ENCODE data around the gene C1orf116. TPM values are rescaled to one million over a fixed set of nuclear protein-coding genes. Genes with fewer than 3 reads are reported as not detected.

Gene C1orf116
- total and polyA plus RNA-seq, 9 donors: under 0.01 to 2.9 (median 0.13) TPM

DNA sequence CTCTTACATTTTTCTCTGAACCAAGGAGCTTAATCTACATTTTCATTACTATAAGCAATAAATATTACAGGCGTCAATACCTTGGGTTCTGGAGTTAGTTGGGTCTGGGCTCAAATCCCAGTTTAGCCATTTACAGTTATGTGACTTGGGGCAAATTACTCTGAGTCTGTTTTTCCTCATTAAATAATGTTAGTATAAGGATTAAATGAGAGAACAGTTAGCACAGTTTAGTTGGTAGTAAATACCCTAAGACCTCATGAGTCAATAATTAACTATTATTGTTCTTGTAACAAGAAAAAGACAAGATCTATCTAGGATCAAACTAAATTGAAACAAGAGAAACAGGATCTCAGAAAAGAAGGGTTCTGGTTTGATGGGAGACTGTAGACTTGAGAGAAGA lies 4.6 kb downstream of the C1orf116 start:
- H3K36me3 ChIP-seq (ENCODE audit: control insufficient read depth, insufficient read depth, low read length): no peaks in the 10 kb centered on the region
- H3K27me3 ChIP-seq (ENCODE audit: control insufficient read depth, insufficient read depth, low read length): peaks cover 15% of the 10 kb centered on the region
- no CpG with 5 or more reads among the region's 1 CpG for WGBS (ENCODE audit: insufficient coverage)
- peaks cover 14% of the 10 kb centered on the region for H3K4me1 ChIP-seq (ENCODE audit: control insufficient read depth, insufficient read depth, low read length)
- no peak overlapping the region for H3K4me3 ChIP-seq (ENCODE audit: low read length)
- no peaks in the 10 kb centered on the region for H3K9me3 ChIP-seq (replicated peaks; ENCODE audit: control insufficient read depth, low read depth, low read length)
- no peak overlapping the region for H3K27ac ChIP-seq (ENCODE audit: low read length)
- DNase-seq: no peak

DNA sequence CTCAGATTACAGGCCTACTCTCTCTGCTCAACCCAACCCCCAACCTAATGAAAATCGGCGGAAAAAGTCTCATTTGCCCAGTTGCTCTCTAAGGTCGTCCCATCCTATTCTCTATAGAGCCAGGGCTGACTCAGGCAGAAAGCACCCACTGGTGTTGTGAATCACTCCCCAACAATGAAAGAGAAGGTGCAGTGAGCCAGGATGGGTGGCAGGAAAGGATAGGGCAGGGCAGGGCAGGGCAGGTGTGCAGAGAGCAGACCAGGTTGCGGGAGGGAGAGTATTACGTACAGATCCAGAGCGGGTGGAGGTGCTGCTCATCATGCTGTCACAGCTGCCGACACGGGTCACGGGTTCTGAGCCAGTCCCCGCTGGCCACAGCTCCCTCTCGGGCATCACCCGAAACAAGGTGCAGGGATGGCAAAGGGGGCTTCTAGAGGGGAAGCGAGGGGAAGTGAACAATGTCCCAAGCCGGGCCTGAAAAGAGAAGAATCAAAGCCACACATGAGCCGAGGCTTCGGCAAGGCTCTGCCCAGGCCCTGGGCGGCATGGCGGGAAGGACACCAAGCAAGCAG lies 5.3 kb downstream of the C1orf116 start:
- 95% methylated on average over 15 of the region's 18 CpGs for WGBS (ENCODE audit: insufficient coverage)
- H3K27ac ChIP-seq (ENCODE audit: low read length): no peak overlapping the region
- H3K9me3 ChIP-seq (replicated peaks; ENCODE audit: control insufficient read depth, low read depth, low read length): no peaks in the 10 kb centered on the region
- H3K27me3 ChIP-seq (ENCODE audit: control insufficient read depth, insufficient read depth, low read length): peaks cover 11% of the 10 kb centered on the region
- no peak for DNase-seq
- H3K36me3 ChIP-seq (ENCODE audit: control insufficient read depth, insufficient read depth, low read length): no peaks in the 10 kb centered on the region
- H3K4me3 ChIP-seq (ENCODE audit: low read length): no peak overlapping the region
- H3K4me1 ChIP-seq (ENCODE audit: control insufficient read depth, insufficient read depth, low read length): peaks cover 12% of the 10 kb centered on the region

DNA sequence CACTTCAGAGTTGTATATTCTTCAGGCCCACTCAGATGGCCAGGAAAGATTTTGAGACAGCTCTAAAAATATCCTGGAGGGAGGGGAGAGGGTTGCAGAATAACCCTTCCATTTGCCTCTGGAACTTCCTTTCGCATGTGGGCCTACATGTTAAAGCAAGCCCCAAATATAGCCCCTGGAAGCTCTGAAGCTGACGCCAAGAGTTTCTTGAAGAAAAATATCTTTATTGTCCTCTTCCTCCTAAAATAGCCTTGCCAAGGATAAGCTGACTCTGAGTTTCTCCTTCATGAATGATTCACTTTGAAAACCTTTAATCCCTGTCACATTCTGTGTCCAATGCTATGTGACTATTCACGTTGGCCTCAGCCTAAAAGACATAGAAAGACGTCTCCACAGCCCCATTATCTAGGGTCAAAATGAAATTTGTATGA lies 6.4 kb downstream of the C1orf116 start:
- H3K27me3 ChIP-seq (ENCODE audit: control insufficient read depth, insufficient read depth, low read length): peaks cover 5% of the 10 kb centered on the region
- DNase-seq: peak; percentile 82
- no peak overlapping the region for H3K4me3 ChIP-seq (ENCODE audit: low read length)
- WGBS (ENCODE audit: insufficient coverage): 40% methylated on average over 1 of the region's 4 CpGs
- H3K36me3 ChIP-seq (ENCODE audit: control insufficient read depth, insufficient read depth, low read length): no peaks in the 10 kb centered on the region
- peaks cover 12% of the 10 kb centered on the region for H3K4me1 ChIP-seq (ENCODE audit: control insufficient read depth, insufficient read depth, low read length)
- H3K27ac ChIP-seq (ENCODE audit: low read length): peak overlapping the region; percentile 62
- H3K9me3 ChIP-seq (replicated peaks; ENCODE audit: control insufficient read depth, low read depth, low read length): no peaks in the 10 kb centered on the region

DNA sequence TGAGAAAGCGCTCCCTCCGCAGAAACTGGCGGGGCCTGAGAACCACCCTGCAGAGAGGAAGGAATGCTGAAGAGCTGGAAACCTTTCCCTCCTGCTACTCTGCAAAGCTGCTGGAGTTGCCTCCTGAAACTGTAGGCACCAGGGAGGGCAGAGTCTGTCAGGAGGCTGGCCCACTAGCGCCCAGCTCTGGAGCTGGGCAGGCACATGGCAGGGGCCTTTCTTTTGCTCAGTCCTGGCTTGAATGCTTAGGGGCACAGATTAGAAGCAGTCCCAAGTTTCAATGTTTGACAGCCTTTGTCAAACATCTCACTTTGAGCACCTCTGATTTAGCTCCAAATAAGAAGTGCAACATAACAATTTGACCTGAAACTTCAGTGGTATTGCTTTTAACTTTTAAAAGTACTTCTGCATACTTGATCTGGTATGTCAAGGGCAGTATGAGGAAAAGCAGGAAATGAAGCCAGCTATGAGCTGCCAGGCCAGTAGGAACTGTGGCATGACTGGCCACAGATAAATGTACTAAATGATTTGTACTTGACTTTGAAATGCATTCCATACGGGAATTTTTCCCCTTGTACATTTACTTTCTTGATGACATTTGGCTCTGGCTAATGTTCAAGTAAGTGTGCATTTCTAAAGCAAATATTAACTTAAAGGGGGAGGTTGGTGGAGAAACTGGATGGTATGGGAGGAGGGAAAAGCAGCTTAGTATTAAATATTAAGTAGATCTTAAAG lies 7.2 kb downstream of the C1orf116 start:
- Histone ChIP-seq H3K9me3 (replicated peaks; ENCODE audit: control insufficient read depth, low read depth, low read length) (no peaks in the 10 kb centered on the region), H3K4me1 (ENCODE audit: control insufficient read depth, insufficient read depth, low read length) (peaks cover 12% of the 10 kb centered on the region), H3K27ac (ENCODE audit: low read length) (peak overlapping the region; percentile 62), H3K36me3 (ENCODE audit: control insufficient read depth, insufficient read depth, low read length) (no peaks in the 10 kb centered on the region), H3K27me3 (ENCODE audit: control insufficient read depth, insufficient read depth, low read length) (peaks cover 4% of the 10 kb centered on the region), H3K4me3 (ENCODE audit: low read length) (no peak overlapping the region)
- peak; percentile 45 for DNase-seq
- WGBS (ENCODE audit: insufficient coverage): 43% methylated on average over 1 of the region's 5 CpGs

DNA sequence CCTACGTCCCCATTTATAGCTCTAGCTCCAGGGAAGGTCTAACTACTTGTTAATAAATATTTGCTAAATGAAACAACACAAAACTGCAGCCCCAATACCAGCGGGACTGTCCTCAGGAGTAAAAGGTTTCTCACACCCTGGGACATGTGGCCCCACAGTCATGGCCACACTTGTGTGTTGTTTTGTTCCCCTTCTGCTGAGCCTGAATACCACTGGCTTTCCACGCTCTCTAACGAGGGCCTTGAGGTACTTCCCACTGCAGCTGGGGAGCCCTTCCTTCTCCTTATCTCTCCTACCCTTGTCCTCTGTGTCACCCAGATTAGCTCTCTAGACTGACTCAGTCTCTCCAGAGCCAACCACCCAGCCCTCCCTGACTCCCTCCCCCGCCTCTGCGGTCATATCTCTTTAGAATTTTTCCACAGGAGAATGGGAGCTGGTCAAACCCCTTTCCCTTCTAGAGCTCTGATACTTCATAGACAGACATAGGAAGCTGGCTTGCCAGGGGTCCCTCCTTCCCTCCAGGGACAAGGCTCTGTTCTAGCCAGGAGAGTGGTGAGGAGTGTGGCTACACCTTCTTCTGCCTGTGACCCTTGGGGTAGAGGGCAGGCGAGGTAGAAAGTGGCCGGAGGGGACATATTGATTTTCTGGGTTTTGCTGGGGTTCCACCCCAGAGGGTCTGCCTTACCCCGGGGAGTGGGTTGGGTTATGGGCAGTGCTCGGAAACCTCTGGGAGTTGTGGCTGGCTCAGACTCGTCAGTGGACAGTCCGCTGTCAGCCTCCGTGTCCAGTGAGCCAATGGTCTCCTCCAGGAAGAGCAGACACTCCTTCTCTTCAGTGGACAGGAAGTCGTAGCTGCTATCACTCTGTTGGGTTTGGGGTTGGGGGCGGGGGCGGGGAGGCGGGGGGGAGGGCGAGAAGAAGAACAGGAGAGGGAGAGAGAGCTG lies 8.1 kb downstream of the C1orf116 start:
- whole genome bisulfite sequencing (ENCODE audit: insufficient coverage): 81% methylated on average over 9 of the region's 18 CpGs
- H3K4me1 ChIP-seq (ENCODE audit: control insufficient read depth, insufficient read depth, low read length): peaks cover 12% of the 10 kb centered on the region
- no peaks in the 10 kb centered on the region for H3K9me3 ChIP-seq (replicated peaks; ENCODE audit: control insufficient read depth, low read depth, low read length)
- H3K36me3 ChIP-seq (ENCODE audit: control insufficient read depth, insufficient read depth, low read length): no peaks in the 10 kb centered on the region
- H3K27me3 ChIP-seq (ENCODE audit: control insufficient read depth, insufficient read depth, low read length): peaks cover 4% of the 10 kb centered on the region
- peak; percentile 49 for DNase-seq
- H3K4me3 ChIP-seq (ENCODE audit: low read length): no peak overlapping the region
- H3K27ac ChIP-seq (ENCODE audit: low read length): peak overlapping the region; percentile 65

DNA sequence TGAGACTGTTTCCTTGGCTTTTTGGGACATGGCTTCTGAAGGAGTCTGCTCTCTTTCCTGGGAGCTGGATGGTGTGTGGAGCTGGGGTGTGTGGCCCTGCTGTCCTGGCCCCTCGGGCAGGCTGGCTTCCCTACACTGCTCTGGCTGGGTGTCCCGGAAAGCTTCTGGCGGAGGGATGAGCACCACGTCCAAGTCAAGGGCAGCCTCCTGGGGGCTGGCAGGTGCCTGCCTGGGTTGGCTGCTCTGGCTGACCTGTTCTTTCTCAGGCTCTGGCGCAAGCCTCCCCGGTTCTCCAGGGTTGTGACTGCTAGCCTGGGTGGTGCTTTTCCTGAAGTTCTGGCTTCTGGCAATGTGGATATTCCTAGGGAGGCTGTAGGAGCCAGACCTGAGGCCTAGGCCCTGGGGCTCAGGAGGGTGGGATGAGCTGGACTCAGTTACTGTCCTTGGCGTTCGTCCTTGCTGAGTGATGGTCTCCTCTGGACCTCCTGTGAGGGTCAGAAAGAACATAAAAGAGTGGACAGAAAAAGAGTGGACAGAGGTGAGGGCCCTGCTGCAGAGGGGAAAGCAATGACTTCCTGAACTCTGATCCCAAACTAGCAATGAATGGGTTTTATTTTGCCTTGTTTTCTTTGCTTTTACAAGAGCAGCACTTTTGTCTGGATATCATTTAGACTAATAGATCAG lies 9.4 kb downstream of the C1orf116 start:
- H3K4me3 ChIP-seq (ENCODE audit: low read length): no peak overlapping the region
- H3K27ac ChIP-seq (ENCODE audit: low read length): no peak overlapping the region
- DNase-seq: no peak
- peaks cover 12% of the 10 kb centered on the region for H3K4me1 ChIP-seq (ENCODE audit: control insufficient read depth, insufficient read depth, low read length)
- no peaks in the 10 kb centered on the region for H3K9me3 ChIP-seq (replicated peaks; ENCODE audit: control insufficient read depth, low read depth, low read length)
- H3K36me3 ChIP-seq (ENCODE audit: control insufficient read depth, insufficient read depth, low read length): no peaks in the 10 kb centered on the region
- H3K27me3 ChIP-seq (ENCODE audit: control insufficient read depth, insufficient read depth, low read length): peaks cover 2% of the 10 kb centered on the region
- WGBS (ENCODE audit: insufficient coverage): 78% methylated on average over 8 of the region's 8 CpGs

GRCh38 chr1:207021876-207022596 lies 10.5 kb downstream of the C1orf116 start:
- Histone ChIP-seq H3K4me1 (ENCODE audit: control insufficient read depth, insufficient read depth, low read length) (peaks cover 12% of the 10 kb centered on the region), H3K9me3 (replicated peaks; ENCODE audit: control insufficient read depth, low read depth, low read length) (no peaks in the 10 kb centered on the region), H3K27ac (ENCODE audit: low read length) (no peak overlapping the region), H3K27me3 (ENCODE audit: control insufficient read depth, insufficient read depth, low read length) (peaks cover 2% of the 10 kb centered on the region), H3K36me3 (ENCODE audit: control insufficient read depth, insufficient read depth, low read length) (no peaks in the 10 kb centered on the region), H3K4me3 (ENCODE audit: low read length) (no peak overlapping the region)
- WGBS (ENCODE audit: insufficient coverage): 82% methylated on average over 15 of the region's 15 CpGs
- DNase-seq: no peak

DNA sequence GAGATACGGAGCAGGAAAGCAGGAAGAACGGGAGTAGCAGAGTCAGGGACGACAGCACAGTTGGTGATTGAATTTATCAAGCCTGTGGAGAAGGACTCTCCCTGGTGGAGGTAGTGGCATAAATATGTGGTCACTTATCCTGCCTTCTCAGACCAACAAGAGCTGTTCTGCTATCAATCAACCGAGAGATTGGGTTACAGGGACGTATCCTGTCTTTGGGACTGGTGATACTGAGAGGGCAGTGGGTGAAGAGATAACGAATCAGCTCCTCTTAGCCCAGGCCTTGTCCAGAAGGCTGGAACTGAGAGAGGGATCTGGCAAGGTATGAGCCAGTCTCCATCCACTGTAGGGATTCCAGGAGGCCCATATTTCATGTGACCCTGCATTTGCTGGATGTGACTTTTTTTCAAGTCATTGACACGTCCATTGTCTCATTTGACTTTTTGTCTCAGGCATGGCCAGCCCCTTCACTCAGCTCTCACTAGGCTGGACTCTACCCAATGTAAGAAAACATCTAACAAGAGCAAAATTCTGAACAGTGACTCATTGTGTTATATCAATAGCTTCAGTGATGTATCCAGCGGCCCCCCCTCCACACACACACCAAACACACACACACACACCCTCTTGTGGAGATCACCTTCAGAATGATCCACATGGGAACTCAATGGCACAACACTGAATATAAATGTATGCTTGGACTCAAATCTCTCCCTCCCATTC lies 11.3 kb downstream of the C1orf116 start:
- H3K9me3 ChIP-seq (replicated peaks; ENCODE audit: control insufficient read depth, low read depth, low read length): no peaks in the 10 kb centered on the region
- no peak for DNase-seq
- no peak overlapping the region for H3K27ac ChIP-seq (ENCODE audit: low read length)
- H3K4me1 ChIP-seq (ENCODE audit: control insufficient read depth, insufficient read depth, low read length): peaks cover 12% of the 10 kb centered on the region
- peaks cover 2% of the 10 kb centered on the region for H3K27me3 ChIP-seq (ENCODE audit: control insufficient read depth, insufficient read depth, low read length)
- H3K4me3 ChIP-seq (ENCODE audit: low read length): no peak overlapping the region
- no peaks in the 10 kb centered on the region for H3K36me3 ChIP-seq (ENCODE audit: control insufficient read depth, insufficient read depth, low read length)
- 52% methylated on average over 6 of the region's 8 CpGs for WGBS (ENCODE audit: insufficient coverage)

DNA sequence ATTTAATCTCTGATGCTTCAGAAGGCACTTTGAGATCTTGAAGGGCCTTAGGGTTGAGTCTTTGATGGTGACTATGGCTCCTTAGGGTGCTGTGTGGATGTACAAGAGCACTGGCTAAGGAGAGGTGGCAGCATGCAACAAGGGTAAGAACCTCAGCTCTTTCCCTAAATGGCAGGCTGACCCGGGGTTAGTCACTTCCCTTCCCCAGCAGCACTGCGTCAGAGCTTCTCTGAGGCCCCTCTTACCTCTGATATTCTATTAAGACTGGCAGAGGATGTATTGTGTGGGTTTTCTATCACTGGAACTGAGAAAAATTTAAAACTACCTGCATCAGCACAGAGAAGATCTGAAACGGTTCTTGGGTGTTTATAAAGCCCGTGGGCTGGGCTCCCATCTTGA lies 11.8 kb downstream of the C1orf116 start:
- Histone ChIP-seq H3K9me3 (replicated peaks; ENCODE audit: control insufficient read depth, low read depth, low read length) (no peaks in the 10 kb centered on the region), H3K4me1 (ENCODE audit: control insufficient read depth, insufficient read depth, low read length) (peaks cover 12% of the 10 kb centered on the region), H3K27me3 (ENCODE audit: control insufficient read depth, insufficient read depth, low read length) (peaks cover 2% of the 10 kb centered on the region), H3K27ac (ENCODE audit: low read length) (no peak overlapping the region), H3K4me3 (ENCODE audit: low read length) (no peak overlapping the region), H3K36me3 (ENCODE audit: control insufficient read depth, insufficient read depth, low read length) (no peaks in the 10 kb centered on the region)
- WGBS (ENCODE audit: insufficient coverage): 53% methylated on average over 2 of the region's 4 CpGs
- DNase-seq: no peak
